ENCODE measurements around the gene SOX2.

Gene SOX2

DNA sequence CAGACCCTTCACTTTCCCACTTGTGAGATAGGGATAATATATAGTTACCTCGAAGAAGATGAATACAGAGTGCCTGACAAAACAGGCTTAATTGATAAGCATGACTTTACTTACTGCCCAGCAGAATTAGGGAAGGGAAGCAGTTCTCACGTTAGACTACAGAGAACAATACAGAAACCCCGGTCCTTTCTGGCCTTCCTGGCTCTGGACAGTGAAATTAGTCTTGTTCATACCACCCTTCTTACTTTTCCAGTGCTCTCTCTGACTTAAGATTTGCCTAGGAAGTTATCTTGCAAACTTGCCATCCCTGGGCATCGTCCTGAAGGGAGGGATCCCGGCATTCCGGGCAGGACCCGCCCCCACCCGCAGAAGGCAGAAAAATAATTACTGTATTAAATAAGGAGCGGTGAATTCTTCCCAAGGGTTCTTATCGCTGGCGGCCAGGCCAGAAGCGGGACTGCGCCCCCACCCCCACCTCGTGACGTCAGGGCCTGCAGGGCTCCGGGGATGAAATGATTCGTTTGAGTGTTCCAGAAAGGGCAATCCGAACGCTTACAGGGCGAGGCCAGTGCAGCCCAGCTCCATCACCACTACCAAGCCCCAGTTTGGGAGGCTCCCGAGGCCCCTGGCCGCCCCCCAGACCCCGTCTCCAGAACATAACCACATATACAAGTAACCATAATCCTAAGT lies 8.4 kb downstream of the SOX2 start:
- no peak overlapping the region for H3K4me3 ChIP-seq (ENCODE audit: low read depth, low read length)
- TF ChIP-seq, protein P1, sequence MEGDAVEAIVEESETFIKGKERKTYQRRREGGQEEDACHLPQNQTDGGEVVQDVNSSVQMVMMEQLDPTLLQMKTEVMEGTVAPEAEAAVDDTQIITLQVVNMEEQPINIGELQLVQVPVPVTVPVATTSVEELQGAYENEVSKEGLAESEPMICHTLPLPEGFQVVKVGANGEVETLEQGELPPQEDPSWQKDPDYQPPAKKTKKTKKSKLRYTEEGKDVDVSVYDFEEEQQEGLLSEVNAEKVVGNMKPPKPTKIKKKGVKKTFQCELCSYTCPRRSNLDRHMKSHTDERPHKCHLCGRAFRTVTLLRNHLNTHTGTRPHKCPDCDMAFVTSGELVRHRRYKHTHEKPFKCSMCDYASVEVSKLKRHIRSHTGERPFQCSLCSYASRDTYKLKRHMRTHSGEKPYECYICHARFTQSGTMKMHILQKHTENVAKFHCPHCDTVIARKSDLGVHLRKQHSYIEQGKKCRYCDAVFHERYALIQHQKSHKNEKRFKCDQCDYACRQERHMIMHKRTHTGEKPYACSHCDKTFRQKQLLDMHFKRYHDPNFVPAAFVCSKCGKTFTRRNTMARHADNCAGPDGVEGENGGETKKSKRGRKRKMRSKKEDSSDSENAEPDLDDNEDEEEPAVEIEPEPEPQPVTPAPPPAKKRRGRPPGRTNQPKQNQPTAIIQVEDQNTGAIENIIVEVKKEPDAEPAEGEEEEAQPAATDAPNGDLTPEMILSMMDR (conservative IDR thresholded peaks at IDR 0.05; ENCODE audit: low read depth, low read length): no peak
- no peak for DNase-seq (ENCODE audit: low read depth)

DNA sequence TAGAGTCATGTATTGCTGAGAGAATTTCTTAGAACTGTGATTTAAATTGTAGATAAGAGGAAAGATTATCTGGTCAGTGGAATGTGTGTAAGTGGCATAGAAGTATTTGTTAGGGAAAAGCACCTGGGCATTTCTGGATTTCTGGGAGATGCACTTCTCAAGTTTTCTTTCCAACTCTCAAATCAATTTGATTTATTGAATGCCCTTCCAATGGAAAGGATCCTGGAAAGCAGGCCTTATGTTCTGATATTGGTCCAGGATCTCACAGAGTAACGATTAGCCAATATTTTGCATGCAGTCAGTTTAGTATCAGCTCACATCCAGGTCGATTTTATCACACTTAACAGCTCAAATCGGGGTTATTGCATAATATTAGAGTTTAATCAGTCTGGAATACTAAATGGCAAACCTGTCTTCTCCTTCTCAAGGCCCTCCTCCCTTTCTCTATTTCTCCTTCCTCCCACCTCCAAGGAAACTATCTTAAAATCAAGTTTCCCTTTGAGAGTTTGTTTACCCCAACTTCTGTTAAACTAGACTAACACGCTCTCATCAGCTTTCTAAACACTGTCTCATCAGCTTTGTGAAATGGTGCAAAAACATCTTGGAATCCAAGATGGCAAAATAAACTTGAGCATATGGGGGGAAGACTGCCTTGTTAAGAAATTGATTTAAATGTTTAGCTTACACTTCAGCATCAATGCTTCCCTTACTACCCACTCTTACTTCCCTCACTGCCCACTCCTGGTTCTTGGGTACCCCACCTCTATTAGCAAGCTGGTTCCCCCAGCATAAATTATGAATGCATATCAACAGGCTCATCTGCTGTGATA lies 9.5 kb downstream of the SOX2 start:
- DNase-seq (ENCODE audit: low read depth): no peak
- TF ChIP-seq, protein P1 (conservative IDR thresholded peaks at IDR 0.05; ENCODE audit: low read depth, low read length): no peak
- H3K4me3 ChIP-seq (ENCODE audit: low read depth, low read length): no peak overlapping the region

DNA sequence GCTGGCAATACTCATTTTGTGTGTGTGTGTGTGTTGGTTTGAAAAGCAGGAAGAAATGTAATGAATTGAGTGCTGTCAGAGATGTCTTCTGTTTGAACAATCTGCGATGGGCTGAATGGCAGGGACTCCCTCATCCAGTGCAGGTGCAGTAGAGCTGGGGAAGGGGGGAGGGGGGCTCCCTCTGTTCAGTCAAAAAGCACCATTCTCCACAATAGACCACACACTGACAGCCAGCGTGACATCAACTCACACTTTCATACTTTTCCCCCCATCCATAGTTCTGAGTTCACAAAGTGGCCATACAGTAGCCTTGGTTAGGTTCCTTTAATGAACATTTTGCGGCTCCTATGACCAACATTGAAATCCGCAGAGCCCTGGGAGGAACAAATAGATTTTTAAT lies 10.4 kb downstream of the SOX2 start:
- no peak overlapping the region for H3K4me3 ChIP-seq (ENCODE audit: low read depth, low read length)
- TF ChIP-seq, protein P1 (conservative IDR thresholded peaks at IDR 0.05; ENCODE audit: low read depth, low read length): no peak
- DNase-seq (ENCODE audit: low read depth): no peak

DNA sequence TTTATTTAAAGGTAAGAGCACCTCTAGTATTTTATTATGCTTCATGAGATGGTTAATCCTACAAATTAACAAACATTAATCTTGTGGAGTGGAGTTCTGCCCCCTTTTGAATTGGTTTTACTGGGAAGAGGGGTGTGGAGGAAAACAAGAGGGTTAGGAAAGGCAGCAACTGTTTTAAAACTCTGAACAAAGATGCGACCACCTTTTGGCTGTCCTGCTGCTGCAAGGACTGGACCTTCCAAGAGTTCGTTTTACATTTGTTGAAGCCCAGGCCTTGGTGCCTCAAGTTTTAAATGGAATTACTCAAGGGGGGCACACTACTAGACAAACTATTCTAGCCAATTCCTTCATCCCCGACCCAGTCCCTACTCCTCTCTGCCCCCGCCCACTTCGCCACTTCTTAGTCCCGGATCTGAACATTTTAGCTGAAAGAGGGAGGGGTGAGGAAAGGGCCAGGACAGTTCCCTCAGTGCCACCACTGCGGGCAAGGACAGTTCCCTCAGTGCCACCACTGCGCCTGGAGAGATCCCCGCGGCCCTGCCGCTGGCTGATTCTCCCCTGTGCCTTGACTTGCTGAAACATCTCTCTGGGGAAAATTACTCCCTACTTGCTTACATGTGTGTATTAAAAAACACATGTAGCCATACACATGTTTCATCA lies 11.2 kb downstream of the SOX2 start:
- DNase-seq (ENCODE audit: low read depth): no peak
- H3K4me3 ChIP-seq (ENCODE audit: low read depth, low read length): no peak overlapping the region
- TF ChIP-seq, protein P1 (conservative IDR thresholded peaks at IDR 0.05; ENCODE audit: low read depth, low read length): no peak

DNA sequence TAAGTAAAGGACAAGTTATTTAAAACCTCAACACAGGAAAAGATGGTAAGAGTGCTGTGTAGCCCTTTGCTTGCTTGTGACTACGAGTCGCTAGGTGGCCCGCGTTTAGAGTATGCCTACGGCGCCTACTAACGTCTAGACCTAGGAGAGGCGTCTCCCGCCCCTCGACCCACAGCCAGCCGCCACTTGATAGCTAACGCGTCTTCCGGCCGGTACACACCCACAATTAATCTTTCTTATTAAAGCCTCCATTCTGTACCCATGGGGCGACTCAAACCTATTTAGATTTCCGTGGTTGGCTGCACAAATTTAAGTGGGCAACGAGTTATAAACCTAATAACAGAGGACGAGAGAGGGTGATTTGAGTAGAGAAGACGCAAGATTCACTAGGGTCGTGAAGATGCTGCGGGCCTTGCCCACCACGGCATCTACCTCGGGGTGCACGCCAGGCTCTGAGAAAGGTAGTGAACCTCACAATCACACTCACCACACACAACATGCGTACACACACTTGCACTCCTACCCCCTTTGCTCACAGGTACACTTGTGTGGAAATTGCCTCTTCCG lies 12.0 kb downstream of the SOX2 start:
- no peak for DNase-seq (ENCODE audit: low read depth)
- H3K4me3 ChIP-seq (ENCODE audit: low read depth, low read length): no peak overlapping the region
- TF ChIP-seq, protein P1 (conservative IDR thresholded peaks at IDR 0.05; ENCODE audit: low read depth, low read length): no peak

DNA sequence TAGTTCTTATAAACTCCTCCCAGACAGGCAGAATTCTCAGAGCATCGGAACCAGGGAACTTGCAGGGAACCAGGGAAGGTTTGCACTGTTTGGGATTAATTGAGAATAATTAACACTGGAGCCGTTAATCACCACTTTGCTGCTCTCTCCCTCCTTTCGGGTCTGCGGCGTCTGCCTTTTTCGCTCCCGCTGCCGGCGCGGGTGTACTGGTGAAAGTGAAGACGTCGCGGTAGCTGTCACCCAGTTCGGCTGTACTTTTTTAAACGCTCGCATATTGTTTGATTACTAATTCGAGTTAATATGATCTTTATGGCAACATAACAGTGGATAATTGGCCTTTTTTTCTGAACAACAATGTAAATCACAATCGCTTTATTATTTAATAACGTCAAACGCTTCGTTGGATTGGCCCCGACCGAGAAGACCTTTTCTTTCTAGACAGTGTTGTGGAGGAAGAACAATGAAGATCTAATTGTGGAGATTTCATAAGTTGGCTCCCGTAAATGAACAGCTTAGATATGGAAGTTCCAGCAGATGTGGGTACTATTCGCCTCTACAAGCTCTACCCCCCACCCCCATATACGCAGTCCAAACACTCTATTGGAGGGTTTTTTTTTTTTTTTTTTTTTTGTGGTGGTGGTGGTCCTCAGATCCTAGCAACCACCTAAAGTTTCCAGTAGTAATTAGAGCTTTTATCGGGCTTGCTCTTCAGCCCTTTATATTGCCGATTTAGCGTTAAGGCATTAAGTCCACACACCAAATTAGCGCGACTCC lies 12.7 kb downstream of the SOX2 start:
- no peak overlapping the region for H3K4me3 ChIP-seq (ENCODE audit: low read depth, low read length)
- DNase-seq (ENCODE audit: low read depth): no peak
- TF ChIP-seq, protein P1 (conservative IDR thresholded peaks at IDR 0.05; ENCODE audit: low read depth, low read length): no peak

All from choroid plexus epithelial cell (primary cell).